Dermis blood vessel endothelial cell (primary cell): ENCODE results near the gene LYRM4. TPM values are rescaled to one million over a fixed set of nuclear protein-coding genes. Genes with fewer than 3 reads are reported as not detected.

Experiments used
- DNase-seq: peaks from one replicate; pipeline ENCODE4 v3.0.0; 2010
- total RNA-seq: library from RNA; depleted of rRNA; stranded (reverse); fragments of >200 nt; gene quantifications from 2 replicates; pipeline ENCODE4 v1.2.3, GENCODE V29; 2014

LYRM4 gene
- total RNA-seq, 1 donor from 2014 or later, result 18.5 TPM

DNA sequence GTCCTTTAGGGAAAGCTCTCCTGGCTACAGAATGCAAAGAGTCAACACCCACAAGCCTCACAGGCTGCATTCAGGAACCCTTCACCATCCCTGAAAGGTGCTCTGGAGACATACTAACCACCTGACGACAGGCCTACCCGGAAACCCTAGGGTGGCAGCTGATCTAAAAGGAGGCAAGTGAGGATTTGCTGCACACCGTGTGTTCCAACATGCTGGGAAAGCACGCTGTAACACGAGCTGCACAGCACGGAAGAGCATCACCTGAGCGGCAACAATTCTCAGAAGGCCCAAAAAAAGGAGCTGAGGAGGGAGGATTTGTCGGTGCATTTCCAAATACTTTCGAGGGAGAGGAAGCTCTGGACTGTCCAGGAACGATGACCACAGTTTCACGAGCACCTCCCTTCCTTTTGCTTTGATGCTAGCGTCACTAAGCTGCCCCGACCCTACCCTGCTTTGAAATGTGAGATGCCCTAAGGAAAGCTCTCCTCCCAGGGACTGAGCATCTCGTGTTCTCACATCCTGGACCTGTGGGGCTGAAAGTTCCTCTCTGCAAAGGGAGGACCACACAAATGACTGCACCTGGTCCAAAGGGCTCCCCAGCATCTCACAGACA, 88.6 kb downstream of the LYRM4 start:
- no peak for DNase-seq

DNA sequence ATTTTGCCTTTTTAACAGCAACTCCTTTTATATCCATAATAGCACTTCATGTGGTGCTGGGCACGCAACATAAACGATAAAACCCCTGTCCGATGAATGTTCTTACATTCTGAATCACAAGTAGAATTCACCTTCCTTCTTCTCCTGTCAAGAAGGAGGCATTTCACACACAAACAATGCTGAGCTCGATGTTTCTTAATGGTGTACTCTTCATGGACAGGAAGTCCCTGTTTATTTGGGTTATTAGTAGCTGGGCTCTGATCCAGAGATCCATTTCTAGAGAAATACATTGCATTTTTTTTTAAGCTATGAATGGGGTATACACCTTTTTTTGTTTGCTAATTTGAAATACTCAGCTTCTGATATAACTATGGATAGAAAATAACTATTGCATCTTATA, 93.2 kb downstream of the LYRM4 start:
- DNase-seq, result peak; percentile 64

DNA sequence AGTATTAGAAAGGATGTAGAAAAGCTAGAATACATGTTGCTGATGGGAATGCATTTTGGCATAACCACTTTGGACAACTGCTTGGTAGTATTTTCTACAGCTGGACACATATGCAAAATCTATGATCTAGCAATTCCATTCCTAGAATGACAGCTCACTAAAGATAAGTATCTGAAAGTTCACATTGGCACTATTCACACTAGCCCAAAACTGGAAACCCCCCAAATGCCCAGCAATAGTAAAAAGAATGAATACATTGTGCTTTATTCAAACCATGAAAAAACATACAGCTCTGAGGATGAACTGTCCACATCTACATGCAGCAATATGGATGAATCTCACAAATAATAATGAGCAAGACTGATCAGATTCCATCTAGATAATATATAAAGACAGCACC, 96.7 kb downstream of the LYRM4 start:
- DNase-seq, result no peak

DNA sequence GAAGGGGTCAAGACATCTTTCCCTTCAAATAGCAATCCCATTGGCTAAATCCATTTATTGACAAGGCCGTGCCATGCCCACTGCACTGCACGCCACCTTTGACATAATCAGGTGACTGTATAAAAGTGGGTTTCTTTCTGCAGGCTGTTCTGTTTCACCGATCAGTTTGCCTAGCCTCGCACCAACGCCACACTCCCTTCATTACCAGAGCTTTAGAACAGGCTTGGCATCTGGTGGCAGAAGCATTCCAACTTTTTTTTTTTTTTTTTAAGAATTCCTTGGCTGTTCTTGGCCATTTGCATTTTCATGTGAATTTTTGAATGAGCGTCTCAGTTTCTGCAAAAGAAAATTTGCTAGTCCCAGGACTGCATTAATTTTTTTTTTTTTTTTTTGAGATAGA, 97.5 kb downstream of the LYRM4 start:
- no peak for DNase-seq

DNA sequence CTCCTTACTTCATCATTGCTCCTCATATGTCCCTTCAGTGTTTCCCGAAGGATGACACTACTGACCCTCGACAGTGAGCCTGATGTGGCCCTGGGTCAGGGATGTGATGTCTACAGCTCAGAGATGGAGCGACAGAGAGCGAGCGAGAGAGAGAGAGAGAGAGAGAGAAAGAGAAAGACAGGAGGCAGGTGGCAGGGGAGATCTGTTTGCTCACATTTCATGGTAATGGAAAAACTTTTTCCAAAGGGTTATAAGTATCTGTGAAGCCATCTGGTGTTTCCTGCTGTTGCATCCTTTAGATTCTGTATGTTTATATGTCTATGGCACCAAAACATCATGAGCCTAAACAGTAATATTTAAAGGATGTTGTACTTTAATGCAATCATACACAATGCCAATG, 98.4 kb downstream of the LYRM4 start:
- DNase-seq, result no peak

DNA sequence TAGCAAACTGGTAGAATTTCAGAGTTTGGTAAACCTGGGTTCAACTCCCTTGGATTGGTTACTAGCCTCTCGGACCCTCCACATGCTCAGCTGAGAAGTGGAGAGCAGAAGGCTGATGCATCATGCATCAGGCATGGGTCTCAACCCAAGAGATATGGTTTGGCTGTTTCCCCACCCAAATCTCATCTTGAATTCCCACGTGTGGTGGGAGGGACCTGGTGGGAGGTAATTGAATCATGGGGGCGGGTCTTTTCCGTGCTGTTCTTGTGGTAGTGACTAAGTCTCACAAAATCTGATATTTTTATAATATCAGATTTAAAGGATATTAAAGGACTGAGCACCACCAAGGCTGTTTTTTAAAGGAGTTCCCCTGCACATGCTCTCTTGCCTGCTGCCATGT, 100.5 kb downstream of the LYRM4 start:
- DNase-seq, result no peak

DNA sequence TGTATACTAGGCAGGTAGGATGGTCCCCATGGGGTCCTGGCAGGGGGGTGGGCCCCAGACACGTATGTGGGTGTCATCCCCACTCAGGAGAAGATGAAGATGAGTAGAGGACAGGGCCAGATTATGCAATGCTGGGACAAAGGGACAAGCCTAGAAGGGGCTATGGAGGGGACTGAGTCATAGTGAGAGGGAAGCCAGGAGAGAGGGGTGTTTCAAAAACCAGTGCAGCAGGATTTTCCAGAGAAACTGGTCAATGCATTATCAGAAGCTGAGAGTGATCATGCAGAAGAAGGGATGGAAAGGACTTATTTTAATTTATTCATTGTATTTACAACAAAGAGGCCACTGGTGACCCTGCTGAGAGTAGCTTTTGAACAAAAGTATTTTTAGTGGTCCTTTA, 101.6 kb downstream of the LYRM4 start:
- DNase-seq, result no peak

DNA sequence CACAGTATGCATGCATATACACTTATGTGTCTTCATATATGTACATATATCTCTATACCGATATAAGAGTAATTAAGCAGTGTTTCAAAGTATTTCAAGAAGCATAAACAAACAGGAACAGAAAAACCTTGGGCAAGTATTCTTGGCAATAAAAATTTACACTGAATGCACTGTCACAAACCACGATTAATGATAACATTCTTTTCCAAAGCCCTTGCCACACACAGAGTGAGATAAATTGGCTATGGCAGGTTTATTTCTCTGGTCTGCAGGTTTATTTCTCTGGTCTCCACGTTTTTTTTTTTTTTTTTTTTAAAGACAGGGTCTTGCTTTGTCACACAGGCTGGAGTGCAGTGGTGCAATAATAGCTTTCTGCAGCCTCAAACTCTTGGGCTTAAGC, 102.6 kb downstream of the LYRM4 start:
- DNase-seq, result no peak

DNA sequence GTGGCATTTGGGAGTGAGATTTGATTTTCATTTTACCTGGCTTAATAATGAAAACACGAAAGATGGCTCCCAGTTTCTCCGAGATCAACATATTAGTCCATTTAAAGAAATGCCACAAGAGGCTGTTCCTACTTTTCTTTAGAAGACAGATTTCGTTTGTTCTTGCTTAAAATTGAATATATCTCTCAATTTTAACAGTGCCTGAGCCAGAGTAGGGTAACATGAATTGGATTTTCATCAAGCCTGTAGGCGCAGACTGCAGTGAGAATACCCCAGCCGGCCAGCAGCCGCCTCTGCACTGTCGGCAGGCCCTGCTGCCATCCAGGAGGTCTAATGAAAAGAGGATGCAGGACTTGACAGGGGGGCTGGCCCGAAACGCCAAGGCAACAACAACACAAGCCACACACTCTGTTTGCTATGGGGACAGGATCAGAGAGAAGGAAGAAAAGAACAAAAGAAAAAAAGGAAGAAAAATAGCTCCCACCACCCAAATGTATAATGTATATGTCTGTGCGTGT, 103.1 kb downstream of the LYRM4 start:
- no peak for DNase-seq

DNA sequence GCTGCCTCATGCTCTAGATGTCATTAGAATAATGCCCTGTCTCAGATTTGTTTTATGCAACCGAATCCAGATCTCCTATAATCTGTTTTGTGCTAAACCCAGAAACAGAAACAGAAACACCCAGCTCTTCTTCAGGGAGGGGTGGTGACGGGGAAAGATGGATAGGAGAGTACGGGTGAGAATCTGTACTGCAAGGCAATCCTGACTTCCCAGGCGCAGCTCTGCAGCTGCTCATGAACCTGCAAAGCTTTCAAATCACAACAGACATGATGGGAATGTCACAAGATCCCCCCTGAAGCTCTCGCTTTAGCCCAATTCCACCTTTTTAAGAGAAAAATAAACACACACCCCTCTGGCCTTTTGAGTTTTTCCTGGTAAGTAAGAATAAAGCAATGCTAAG, 104.1 kb downstream of the LYRM4 start:
- DNase-seq, result no peak

DNA sequence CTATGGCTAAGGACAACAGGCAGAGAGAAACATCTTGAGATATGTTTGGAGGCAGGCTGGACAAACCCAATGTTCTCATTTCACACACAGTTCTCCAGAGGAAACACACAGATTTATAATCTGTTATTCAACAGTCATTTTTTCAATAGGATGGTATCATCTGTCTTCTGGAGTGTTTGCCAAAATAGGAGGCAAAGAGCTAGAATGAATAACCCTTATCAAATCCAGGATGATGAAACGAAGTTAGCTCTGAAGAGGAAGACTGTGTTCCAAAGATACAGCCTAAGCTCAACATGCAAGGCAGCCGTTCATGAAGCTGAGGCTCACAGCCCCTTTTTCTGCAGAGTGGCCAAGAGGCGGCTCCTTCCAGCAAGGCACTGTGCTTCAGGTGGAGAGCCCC, 104.8 kb downstream of the LYRM4 start:
- no peak for DNase-seq

DNA sequence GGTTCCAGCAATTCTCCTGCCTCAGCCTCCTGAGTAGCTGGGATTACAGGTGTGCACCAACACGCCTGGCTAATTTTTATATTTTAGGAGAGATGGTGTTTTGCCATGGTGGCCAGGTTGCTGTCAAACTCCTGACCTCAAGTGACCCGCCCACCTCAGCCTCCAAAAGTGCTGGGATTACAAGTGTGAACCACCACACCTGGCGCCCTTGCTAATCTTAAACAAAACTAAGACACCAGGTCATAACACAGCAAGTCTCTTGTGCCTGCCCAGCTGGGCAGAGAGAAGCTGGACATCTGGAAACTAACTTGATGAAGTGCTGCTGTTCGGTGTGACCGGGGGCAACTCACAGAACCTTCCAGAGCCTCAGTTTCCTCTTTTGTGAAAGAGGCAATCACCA, 107.6 kb downstream of the LYRM4 start:
- DNase-seq, result no peak

DNA sequence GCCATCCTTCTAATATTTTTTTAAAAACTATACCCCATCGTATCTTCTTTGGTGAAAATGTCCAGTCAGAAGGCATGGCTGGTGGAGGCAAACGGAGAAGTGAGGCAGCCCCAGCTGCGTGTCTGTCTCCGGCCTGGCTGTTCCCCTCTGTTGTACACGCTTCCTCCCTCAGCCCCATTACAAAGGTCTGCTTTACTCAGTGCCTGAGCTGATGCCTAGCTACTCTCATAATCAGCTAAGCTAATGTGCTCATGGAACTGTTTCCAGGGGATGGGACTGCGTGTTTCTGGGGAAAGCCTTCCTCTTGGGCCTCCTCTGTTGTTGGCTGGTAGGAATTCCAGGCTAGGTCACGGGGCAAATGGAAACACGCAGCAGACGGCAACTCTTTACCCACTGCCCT, 108.3 kb downstream of the LYRM4 start:
- no peak for DNase-seq

DNA sequence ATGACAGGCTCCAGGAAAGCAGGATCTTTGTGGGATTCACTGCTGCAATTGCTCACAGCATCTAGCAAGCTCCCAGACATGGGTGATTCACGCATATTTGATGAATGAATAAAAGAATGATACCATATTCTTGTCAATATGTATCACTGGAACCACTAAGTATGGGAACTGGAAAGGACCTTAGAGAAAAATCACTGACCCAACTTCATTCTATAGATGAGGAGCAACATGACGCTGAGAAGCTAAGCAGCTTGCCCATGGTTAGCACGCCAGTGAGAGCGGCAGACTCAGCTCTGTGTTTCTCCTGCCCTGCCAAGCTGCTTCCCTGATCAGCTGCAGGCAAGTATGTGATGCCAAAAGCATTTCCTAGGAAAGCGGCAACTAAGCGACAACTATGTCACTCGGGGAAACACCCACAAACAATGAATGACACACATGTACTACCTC, 108.8 kb downstream of the LYRM4 start:
- DNase-seq, result peak; percentile 38

DNA sequence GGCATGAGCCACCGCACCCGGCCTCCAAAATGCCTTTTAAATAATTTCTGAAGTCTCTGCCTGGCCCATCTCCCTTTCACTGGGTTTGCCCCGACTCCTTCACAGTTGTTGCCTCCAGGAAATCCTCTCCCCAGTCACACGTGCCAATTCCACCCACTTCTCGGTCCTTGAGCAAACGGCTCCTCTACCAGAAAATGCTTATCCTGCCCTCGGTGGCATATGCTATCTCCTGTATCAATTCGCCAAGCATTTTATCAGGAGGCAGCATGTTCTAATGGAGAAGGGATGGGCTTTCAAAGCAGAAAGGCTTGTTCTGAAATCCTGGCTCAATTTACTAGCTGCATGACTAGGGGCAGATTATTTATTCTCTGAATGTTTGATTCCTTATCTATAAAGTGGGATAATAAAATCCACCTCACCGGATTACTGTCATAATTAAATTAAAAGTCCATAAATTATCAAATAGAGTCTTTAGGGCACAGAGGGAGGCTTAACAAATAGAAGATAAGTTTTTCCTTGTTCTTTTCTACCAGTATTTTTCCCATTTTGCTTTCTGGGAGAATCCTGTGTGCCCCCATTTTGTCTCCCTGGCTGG, 109.3 kb downstream of the LYRM4 start:
- DNase-seq, result no peak

DNA sequence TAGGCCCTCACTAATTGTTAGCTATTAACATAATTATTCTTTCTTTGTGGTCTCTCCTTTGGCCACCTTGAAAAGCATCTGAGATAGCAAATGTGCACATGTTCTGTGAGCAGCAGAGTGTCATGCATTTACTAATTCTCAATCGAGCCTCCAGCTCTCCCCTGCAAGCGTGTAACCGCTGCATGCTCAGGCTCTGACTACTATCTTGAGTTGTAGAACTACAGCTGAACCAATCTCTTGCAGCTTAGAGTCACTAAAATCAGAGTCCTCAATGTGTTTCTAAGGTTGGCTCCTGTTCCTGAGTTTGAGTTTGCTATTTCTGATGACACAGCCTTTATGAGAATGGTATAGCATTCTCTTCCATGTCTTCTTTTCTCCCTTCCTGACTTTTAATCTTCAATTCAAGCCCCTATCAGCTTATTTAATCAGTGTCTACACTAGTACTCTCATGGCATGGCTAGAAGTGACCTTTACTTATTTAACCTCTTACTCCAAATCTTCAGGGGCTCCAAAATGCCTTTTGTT, 110.1 kb downstream of the LYRM4 start:
- DNase-seq, result no peak

DNA sequence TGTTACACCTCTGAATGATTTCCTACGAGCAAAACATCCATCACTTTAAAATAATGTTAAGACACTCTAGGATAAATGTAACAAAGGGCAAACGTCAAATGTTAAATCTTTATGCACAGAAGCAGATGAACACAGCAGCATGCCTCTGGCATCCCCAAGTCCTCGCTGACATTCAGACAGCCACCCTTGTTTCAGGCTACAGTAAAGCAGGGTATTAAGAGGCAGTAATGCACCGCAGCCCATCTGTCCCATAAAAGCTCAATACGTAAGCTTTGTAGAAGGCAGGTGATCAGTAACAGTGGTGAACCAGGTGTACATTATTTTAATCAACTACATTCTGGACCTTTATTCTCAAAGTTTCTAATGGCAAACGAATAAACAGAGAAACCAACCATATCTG, 110.9 kb downstream of the LYRM4 start:
- no peak for DNase-seq

DNA sequence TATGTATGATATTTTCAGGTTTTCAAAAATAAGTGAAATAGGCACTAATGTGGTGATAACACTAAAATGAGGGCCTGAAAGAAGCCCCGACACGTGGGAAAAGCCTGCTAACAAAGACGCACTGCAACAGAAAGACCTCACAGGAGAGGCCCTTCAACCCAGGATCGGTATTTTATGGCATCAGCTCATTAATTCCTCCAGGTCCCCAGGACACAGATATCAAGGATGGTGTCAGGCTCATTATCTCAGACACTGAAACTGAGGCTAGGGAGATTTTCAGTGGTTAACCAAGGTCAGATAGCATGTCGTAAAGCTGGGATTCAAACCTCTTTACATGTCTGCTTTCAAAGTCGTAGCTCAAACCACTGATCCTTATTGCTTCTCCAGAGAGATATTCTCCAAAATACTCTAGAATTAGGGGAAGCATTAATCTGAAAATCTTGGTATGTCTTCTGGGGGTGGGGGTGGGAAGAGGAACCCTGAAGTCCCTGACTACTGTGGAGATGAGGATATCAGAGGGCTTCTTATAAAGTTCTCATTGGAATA, 111.5 kb downstream of the LYRM4 start:
- no peak for DNase-seq

DNA sequence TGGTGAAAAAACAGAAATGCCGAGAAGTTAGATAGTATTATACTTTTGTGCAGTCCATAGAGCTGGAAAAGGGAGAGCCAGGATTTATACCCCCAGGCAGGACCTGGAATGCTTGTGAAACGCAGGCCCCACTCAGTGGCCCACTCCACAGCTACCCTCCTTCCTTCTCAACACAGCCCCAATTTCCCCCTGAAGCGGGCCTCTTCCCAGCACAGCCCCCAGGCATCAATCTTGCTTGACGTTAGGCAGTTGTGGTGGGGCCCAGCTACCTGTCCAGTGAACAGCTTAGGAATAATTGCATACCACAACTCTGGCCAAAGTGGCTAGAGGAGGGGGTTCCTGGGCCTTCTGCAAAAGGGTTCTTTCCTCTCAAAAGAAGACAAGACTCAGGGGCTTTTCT, 114.4 kb downstream of the LYRM4 start:
- no peak for DNase-seq

DNA sequence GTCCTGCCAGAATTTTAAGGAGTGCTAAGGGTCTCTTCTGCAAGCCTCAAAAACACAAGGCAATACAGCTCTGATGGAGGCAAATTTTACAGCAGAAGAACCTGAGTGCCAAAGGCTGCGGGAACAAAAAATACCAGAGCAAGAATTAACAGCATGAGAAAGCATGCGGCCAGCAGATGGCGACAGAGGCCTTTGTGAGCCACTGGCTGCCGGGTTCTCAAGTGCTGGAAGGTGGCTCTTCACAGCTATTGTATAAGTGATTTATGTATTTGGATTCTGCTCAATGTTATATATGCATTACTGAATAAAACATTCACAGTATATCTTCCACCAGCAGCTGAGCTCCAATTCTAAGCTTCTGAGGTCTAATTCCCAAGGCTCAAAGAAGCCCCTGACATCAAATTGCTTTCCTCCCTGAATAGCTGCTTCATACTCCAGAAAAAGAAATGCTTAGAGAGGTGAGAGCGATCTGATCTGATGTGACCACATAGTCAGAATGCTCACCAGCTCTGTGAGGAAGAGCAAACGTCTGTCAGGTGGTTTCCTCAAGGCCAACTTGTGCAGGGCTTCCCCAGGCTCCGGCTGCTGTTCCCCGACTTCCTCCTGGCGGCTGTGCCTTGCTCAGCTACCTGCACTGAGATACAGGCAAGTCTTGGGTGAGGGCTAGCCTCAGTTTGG, 117.0 kb downstream of the LYRM4 start:
- DNase-seq, result peak; percentile 89

DNA sequence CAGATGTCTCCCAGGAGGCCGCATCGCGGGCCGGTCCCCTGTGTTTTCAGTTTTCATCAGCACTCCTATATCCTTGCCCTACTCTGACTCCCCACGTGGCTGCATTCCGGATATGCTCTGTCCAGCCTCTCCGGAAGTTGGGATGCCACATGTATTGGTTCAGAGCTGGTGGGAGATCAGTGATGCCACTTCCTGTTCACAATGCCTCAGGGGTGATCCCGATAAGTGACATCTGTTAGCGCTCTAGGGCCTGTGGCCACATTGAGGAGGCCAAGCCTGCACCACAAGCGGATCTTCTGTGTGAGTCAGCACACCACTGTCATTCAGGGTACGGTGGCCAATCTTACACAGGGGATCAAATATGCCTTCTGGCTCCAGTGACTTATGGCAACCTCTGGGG, 117.8 kb downstream of the LYRM4 start:
- DNase-seq, result no peak

DNA sequence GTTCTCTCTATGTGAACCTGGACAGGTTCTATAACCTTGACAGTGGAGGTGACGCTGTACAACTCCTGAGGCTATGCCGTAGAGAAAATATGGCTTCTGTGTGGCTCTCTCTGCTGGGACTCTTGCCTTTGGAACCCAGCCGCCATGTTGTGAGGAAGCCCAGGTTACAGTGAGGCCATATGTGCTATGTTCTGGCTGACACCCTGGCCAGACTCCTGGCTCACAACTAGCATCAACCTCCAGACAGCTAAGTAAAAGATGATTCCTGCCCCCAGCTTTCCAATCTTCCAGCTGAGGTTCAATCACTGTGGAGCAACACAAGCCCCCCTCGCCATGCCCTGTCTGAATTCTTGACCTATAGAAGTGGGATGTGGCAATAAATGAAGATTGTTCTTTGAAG, 118.6 kb downstream of the LYRM4 start:
- DNase-seq, result no peak

DNA sequence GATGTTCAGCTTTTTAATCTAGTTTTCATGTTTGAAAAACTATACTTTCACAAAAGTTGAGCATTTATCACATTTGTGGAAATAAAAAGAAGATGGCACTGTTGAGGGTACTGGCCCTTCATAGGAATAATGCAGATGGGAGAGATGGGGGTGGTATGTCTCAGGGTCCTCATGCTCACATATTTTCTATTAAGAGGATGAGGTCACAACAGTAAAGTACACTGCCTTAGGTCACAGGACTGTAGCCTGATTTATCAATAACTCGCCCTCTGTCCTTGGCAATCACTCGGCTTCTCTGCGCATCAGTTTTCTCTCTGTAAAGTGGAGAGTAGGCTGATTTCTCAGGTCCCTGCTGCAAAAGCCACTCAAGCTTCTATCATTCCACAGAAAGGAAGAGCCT, 119.7 kb downstream of the LYRM4 start:
- DNase-seq, result no peak
